ENCODE measurements around the gene ATRNL1.

DNA sequence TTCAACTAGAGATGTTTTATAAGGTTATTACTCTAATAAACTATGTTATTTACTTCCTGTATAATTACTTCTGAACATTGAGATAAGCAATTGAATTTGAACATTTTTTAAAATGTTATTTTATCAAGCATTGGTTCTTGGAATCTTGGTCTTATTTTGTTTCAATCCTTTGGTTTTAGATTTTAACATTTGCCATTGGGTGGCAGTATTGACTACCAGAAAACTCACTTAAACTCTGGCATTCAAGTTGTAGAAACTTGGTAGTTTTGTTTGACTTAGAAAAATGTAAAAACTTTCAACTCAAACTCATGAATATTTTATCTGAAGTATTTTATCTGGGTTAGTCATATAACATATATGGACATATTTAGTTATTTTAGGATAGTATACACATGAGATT is 48.1 kb downstream of the ATRNL1 start:
- TF ChIP-seq, protein P1, sequence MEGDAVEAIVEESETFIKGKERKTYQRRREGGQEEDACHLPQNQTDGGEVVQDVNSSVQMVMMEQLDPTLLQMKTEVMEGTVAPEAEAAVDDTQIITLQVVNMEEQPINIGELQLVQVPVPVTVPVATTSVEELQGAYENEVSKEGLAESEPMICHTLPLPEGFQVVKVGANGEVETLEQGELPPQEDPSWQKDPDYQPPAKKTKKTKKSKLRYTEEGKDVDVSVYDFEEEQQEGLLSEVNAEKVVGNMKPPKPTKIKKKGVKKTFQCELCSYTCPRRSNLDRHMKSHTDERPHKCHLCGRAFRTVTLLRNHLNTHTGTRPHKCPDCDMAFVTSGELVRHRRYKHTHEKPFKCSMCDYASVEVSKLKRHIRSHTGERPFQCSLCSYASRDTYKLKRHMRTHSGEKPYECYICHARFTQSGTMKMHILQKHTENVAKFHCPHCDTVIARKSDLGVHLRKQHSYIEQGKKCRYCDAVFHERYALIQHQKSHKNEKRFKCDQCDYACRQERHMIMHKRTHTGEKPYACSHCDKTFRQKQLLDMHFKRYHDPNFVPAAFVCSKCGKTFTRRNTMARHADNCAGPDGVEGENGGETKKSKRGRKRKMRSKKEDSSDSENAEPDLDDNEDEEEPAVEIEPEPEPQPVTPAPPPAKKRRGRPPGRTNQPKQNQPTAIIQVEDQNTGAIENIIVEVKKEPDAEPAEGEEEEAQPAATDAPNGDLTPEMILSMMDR (IDR thresholded peaks at IDR 0.05), result peak; percentile 65
- TF ChIP-seq EZH2phosphoT487 (IDR thresholded peaks at IDR 0.05) (no peak), EZH2 (IDR thresholded peaks at IDR 0.05) (no peak)
